HCT116 (cell line): Measurements from ENCODE around the gene PTPMT1. TPM values are rescaled to one million over a fixed set of nuclear protein-coding genes. Genes with fewer than 3 reads are reported as not detected.

Source experiments
- ATAC-seq: fragments of 200-7000 bp; cut with Tn5 transposase; 2 replicates; pipeline ENCODE4 v1.9.1; 2020; ENCODE audit warnings: mild to moderate bottlenecking, moderate library complexity
- BruUV-seq: library from RNA; stranded (reverse); fragments of 400-500 nt; replicated peaks from 2 replicates; lab custom pipeline; 2021; lab: Mats Ljungman, UMichigan
- CTCF ChIA-PET: fragments of 300-600 bp; sonication (Branson Sonifier 250); formaldehyde crosslinking; loops from one replicate; lab custom pipeline; 2021; ENCODE audit warnings: antibody characterized with exemption; lab: Charles Lee
- POLR2A ChIA-PET: fragments of 300-600, 350-600 bp; sonication (Branson Sonifier 250); formaldehyde crosslinking; loops from one replicate; lab custom pipeline; 2021; ENCODE audit warnings: antibody characterized with exemption; lab: Charles Lee
- RAD21 ChIA-PET, 2 experiments: fragments of 300-600 bp; sonication (Branson Sonifier 250); formaldehyde crosslinking; loops; one replicate each; lab custom pipeline; 2023; ENCODE audit warnings: low total read pairs in 2 of 2; ENCODE audit not compliant: uncharacterized antibody in 2 of 2, unreplicated experiment in 2 of 2, low non-redundant PET in 1 of 2; lab: Charles Lee
- DNase-seq: peaks from one replicate; pipeline ENCODE4 v3.0.0-alpha.2; 2010; ENCODE audit warnings: low read depth, low spot score
- H2AFZ ChIP-seq: fragments of 200-600 bp; shearing (Covaris generic), sonication (generic); 2 replicates; pipeline ENCODE4 v1.6.1; 2017; ENCODE audit warnings: low read depth, mixed run types, mixed read lengths, antibody characterized with exemption, low read length; ENCODE audit not compliant: poor library complexity, severe bottlenecking
- H3K27ac ChIP-seq: 2 replicates; pipeline ENCODE4 v1.5.1; 2012; ENCODE audit warnings: low read depth, low read length
- H3K27me3 ChIP-seq: fragments of 200-600 bp; sonication (generic); 2 replicates; pipeline ENCODE4 v1.6.1; 2016; ENCODE audit warnings: mixed run types, low read length, mixed read lengths; ENCODE audit not compliant: insufficient read depth
- H3K36me3 ChIP-seq, 2 experiments: fragments of 200-500 bp in 1 of 2; fragments of 200-600 bp in 1 of 2; sonication (Bioruptor generic) in 1 of 2; sonication (generic) in 1 of 2; 2 replicates each; pipeline versions ENCODE4 v1.5.1 to v1.6.1; 2014 to 2016; ENCODE audit warnings: low read length in 2 of 2, inconsistent platforms in 1 of 2, mixed read lengths in 1 of 2, mixed run types in 1 of 2; ENCODE audit not compliant: insufficient read depth in 2 of 2, control insufficient read depth in 1 of 2
- H3K4me1 ChIP-seq, 2 experiments: fragments of 200-600 bp in 1 of 2; sonication (generic) in 1 of 2; 2 replicates each; pipeline versions ENCODE4 v1.5.1 to v1.6.1; 2012 to 2017; ENCODE audit warnings: low read length in 2 of 2, inconsistent platforms in 1 of 2, mild to moderate bottlenecking in 1 of 2, mixed read lengths in 1 of 2, mixed run types in 1 of 2, moderate library complexity in 1 of 2; ENCODE audit not compliant: insufficient read depth in 2 of 2, control insufficient read depth in 1 of 2
- H3K4me2 ChIP-seq: fragments of 200-600 bp; sonication (generic); 2 replicates; pipeline ENCODE4 v1.6.1; 2017; ENCODE audit warnings: mixed run types, low read length, mixed read lengths
- H3K4me3 ChIP-seq, 2 experiments: fragments of 200-600 bp in 1 of 2; sonication (generic) in 1 of 2; replicated peaks in 1 of 2; 2 replicates each; pipeline ENCODE4 v1.5.1; 2011 to 2016; ENCODE audit warnings: low read length in 2 of 2, control low read depth in 1 of 2, low read depth in 1 of 2, mild to moderate bottlenecking in 1 of 2, mixed read lengths in 1 of 2, mixed run types in 1 of 2
- H3K79me2 ChIP-seq: fragments of 200-600 bp; sonication (generic); 2 replicates; pipeline ENCODE4 v1.6.1; 2017; ENCODE audit warnings: mild to moderate bottlenecking, mixed run types, low read length, moderate library complexity, mixed read lengths; ENCODE audit not compliant: insufficient read depth
- H3K9ac ChIP-seq: fragments of 200-600 bp; sonication (generic); 2 replicates; pipeline ENCODE4 v1.6.1; 2016; ENCODE audit warnings: low read length, mixed read lengths
- H3K9me2 ChIP-seq: fragments of 200-600 bp; sonication (generic), shearing (Covaris generic); 2 replicates; pipeline ENCODE4 v1.6.1; 2017; ENCODE audit warnings: mixed run types, mild to moderate bottlenecking, moderate library complexity; ENCODE audit not compliant: insufficient read depth
- H3K9me3 ChIP-seq, 2 experiments: fragments of 200-500 bp in 1 of 2; fragments of 200-600 bp in 1 of 2; sonication (Bioruptor generic) in 1 of 2; sonication (generic) in 1 of 2; 2 replicates each; pipeline ENCODE4 v1.6.1; 2014 to 2017; ENCODE audit warnings: low read length in 2 of 2, mixed read lengths in 2 of 2, inconsistent platforms in 1 of 2, low read depth in 1 of 2, mild to moderate bottlenecking in 1 of 2, mixed run types in 1 of 2, moderate library complexity in 1 of 2; ENCODE audit not compliant: control insufficient read depth in 1 of 2, insufficient read depth in 1 of 2
- H4K20me1 ChIP-seq: fragments of 200-600 bp; sonication (generic), shearing (Covaris generic); 2 replicates; pipeline ENCODE4 v1.6.1; 2017; ENCODE audit warnings: mixed run types, mild to moderate bottlenecking, moderate library complexity; ENCODE audit not compliant: insufficient read depth
- CEBPB ChIP-seq: IDR thresholded peaks from 2 replicates; pipeline ENCODE4 v1.6.1; 2012; ENCODE audit warnings: low read depth
- EZH2 ChIP-seq: fragments of 200-600 bp; sonication (generic); IDR thresholded peaks from 2 replicates; pipeline ENCODE4 v1.6.1; 2017; ENCODE audit warnings: antibody characterized with exemption, mixed run types
- POLR2A ChIP-seq: IDR thresholded peaks from 2 replicates; pipeline ENCODE4 v1.7.0; 2011; ENCODE audit warnings: borderline replicate concordance; ENCODE audit not compliant: insufficient read depth, insufficient read length; ENCODE audit errors: extremely low read depth
- SP1 ChIP-seq: IDR thresholded peaks from 2 replicates; pipeline ENCODE4 v1.6.1; 2012; ENCODE audit warnings: low read depth
- ZFX ChIP-seq: fragments of 450-650 bp; IDR thresholded peaks from 2 replicates; pipeline ENCODE4 v1.6.1; 2017
- intact Hi-C: fragments of 100-400 bp; cut with micrococcal nuclease; formaldehyde crosslinking; loops from 2 replicates; pipeline ENCODE4 v1.10.0; 2022
- total RNA-seq: library from RNA; stranded (reverse); gene quantifications from one replicate; pipeline ENCODE4 v1.2.1, GENCODE V29; 2021; ENCODE audit not compliant: unreplicated experiment

PTPMT1 gene
- total RNA-seq, 1 experiment from 2014 or later: 71.6 TPM

- intact Hi-C loops: no loop called here
- no peaks in the 10 kb centered on the region for H3K36me3 ChIP-seq
- H3K4me1 ChIP-seq: no peaks in the 10 kb centered on the region
- ATAC-seq: no peak
- CTCF ChIA-PET: no interaction called here
- no TSS peak for BruUV-seq
- no peaks in the 10 kb centered on the region for H3K79me2 ChIP-seq
- H3K9me2 ChIP-seq: no peaks in the 10 kb centered on the region
- RAD21 ChIA-PET: no interaction called here
- H3K4me2 ChIP-seq: no peak within 1 kb of the TSS
- TF ChIP-seq POLR2A: no peak
- no peak for DNase-seq
- H2AFZ ChIP-seq: no peak within 1 kb of the TSS
- no peaks in the 10 kb centered on the region for H3K9me3 ChIP-seq
- no peak within 1 kb of the TSS for H3K27ac ChIP-seq
- no peaks in the 10 kb centered on the region for H4K20me1 ChIP-seq
- POLR2A ChIA-PET: no interaction called here
- H3K27me3 ChIP-seq: peaks cover 6% of the 10 kb centered on the region; the same call in 1 of the 2 replicates
- H3K4me3 ChIP-seq: no peak within 1 kb of the TSS
- no peak within 1 kb of the TSS for H3K9ac ChIP-seq
Observed at GRCh38 chr11:47593934-47594855, 28.8 kb downstream of the PTPMT1 start, which contains the start of gene C1QTNF4. Gene C1QTNF4, minus strand, starts transcription at chr11:47594411. Its CDS starts 3,601 bp downstream, at chr11:47590810.

DNA sequence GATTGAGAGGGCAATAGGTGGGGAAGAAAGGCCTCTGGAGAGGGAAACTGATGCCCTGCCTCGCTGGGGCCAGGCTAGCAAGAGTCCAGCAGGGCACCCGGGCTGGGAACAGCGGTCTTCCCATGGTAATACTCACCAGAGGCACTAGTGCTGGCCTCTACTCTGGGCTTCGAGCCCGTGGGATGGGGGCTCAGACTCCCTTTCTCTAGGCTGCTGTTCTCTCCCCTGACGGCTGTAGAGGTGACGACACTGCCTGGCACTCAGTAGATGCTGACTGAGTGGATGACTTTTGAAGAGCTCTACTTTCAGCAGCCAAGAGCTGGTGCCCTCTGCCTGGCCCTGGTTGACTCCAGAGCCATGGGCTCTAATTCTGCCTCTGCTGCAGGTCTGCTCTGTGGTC, 29.6 kb downstream of the PTPMT1 start:
- TF ChIP-seq CEBPB (no peak), EZH2 (no peak), SP1 (no peak), ZFX (no peak)
- ATAC-seq: 0 out of 2 replicates have a peak, but pooled peaks have one; percentile 22
- Histone ChIP-seq H2AFZ (no peak overlapping the region), H3K4me1 (no peaks in the 10 kb centered on the region), H3K4me2 (no peak overlapping the region), H3K79me2 (no peaks in the 10 kb centered on the region), H3K27me3 (peaks cover 6% of the 10 kb centered on the region; the same call in 1 of the 2 replicates), H3K4me3 (no peak overlapping the region), H3K9me2 (no peaks in the 10 kb centered on the region), H4K20me1 (no peaks in the 10 kb centered on the region), H3K9ac (no peak overlapping the region), H3K36me3 (no peaks in the 10 kb centered on the region), H3K9me3 (no peaks in the 10 kb centered on the region), H3K27ac (no peak overlapping the region)
- intact Hi-C loops: no loop called here
- RAD21 ChIA-PET: no interaction called here
- CTCF ChIA-PET: no interaction called here
- POLR2A ChIA-PET: no interaction called here
- BruUV-seq: no TSS peak
- DNase-seq: no peak
